Fibroblast of upper back skin (primary cell): ENCODE measurements around the gene SEC16A.

ENCODE experiments used
- DNase-seq: peaks from one replicate; pipeline ENCODE4 v3.0.0-alpha.2; 2013

Gene SEC16A

GRCh38 chr9:136395020-136395340 lies 87.9 kb downstream of the SEC16A start:
- DNase-seq: no peak

- peak; percentile 24 for DNase-seq
These were observed 88.4 kb downstream of the SEC16A start for GRCh38 chr9:136394312-136395019.

- no peak for DNase-seq
These were observed 89.3 kb downstream of the SEC16A start for GRCh38 chr9:136393531-136393930.

- no peak for DNase-seq
These were observed 90.0 kb downstream of the SEC16A start for GRCh38 chr9:136392538-136393449.

GRCh38 chr9:136391737-136392537 lies 90.9 kb downstream of the SEC16A start:
- DNase-seq: no peak
